Measurements from ENCODE around the gene RNF26. TPM values are rescaled to one million over a fixed set of nuclear protein-coding genes. Genes with fewer than 3 reads are reported as not detected.
A peak's percentile ranks its signal among the peaks of the same experiment; 100 is the strongest.

RNF26 gene
- total and polyA plus RNA-seq, 2 donors (not counting 3 experiments of a cell fraction or from before 2014, with no cell fraction given) = 40.1 to 43.8 TPM

- no peak overlapping the region for H3K27ac ChIP-seq (ENCODE audit: insufficient read depth, low read depth, low read length)
- H2AFZ ChIP-seq (ENCODE audit: low read depth, low read length) = no peak overlapping the region
- H3K4me1 ChIP-seq (ENCODE audit: control insufficient read depth, extremely low read depth, insufficient read depth, low read length) = peaks cover 37% of the 10 kb centered on the region
- no peaks in the 10 kb centered on the region for H3K9me3 ChIP-seq (replicated peaks; ENCODE audit: control insufficient read depth, insufficient read depth, low read length)
- no TSS peak for BruUV-seq (replicated peaks)
- intact Hi-C loops (cut with micrococcal nuclease) = no loop called here
- ChIA-PET CTCF (interaction anchor here (2.3 kb wide), 1 partner anchor 13 kb away, joined by 17 read pairs; no protein-coding TSS in a partner anchor), POLR2A (no interaction called here)
- TF ChIP-seq POLR2A (IDR thresholded peaks at IDR 0.05; ENCODE audit: low read depth, low read length) (no peak), CTCF (IDR thresholded peaks at IDR 0.05; ENCODE audit: extremely low read depth in 1 of 2, insufficient read depth in 1 of 2, low read depth in 1 of 2, low read length in 2 of 2) (no peak), JUN (IDR thresholded peaks at IDR 0.05; ENCODE audit: borderline replicate concordance, insufficient read depth, insufficient read length, low read depth) (no peak), POLR2AphosphoS5 (IDR thresholded peaks at IDR 0.05; ENCODE audit: insufficient read depth, low read depth, low read length) (no peak), MAX (IDR thresholded peaks at IDR 0.05; ENCODE audit: insufficient read depth, insufficient read length) (no peak), GATA2 (IDR thresholded peaks at IDR 0.05; ENCODE audit: insufficient read depth, insufficient read length, low read depth, low read length) (no peak), MYC (IDR thresholded peaks at IDR 0.05; ENCODE audit: low read depth, low read length) (no peak)
- peaks cover 0 to 2% of the 10 kb centered on the region in 2 experiments for H3K36me3 ChIP-seq (ENCODE audit: control insufficient read depth in 2 of 2, extremely low read depth in 1 of 2, insufficient read depth in 2 of 2, low read length in 2 of 2)
- dilution Hi-C loops (cut with MboI; ENCODE audit: extremely low pct_ligation_motif_present, low sequenced_read_pairs) = no loop called here
- no peaks in the 10 kb centered on the region for H3K9me1 ChIP-seq (replicated peaks; ENCODE audit: control insufficient read depth, extremely low read depth, insufficient read depth, low read length)
- no peak for DNase-seq (ENCODE audit: low read depth, low spot score)
- H3K4me3 ChIP-seq (replicated peaks in 1 of 3; ENCODE audit: insufficient read depth in 1 of 3, low read depth in 1 of 3, low read length in 3 of 3) = no peak overlapping the region
- no peak overlapping the region for H3K9ac ChIP-seq (replicated peaks; ENCODE audit: extremely low read depth, insufficient read depth, low read length)
- no peaks in the 10 kb centered on the region for H4K20me1 ChIP-seq (replicated peaks; ENCODE audit: control insufficient read depth, extremely low read depth, insufficient read depth, low read length)
- H3K79me2 ChIP-seq (ENCODE audit: control insufficient read depth, insufficient read depth, low read length) = peaks cover 23% of the 10 kb centered on the region
- no peaks in the 10 kb centered on the region for H3K27me3 ChIP-seq (ENCODE audit: control insufficient read depth in 2 of 2, insufficient read depth in 2 of 2, low read length in 2 of 2)
- peak overlapping the region; percentile 58 for H3K4me2 ChIP-seq (ENCODE audit: insufficient read depth, low read length)
- no peak for FAIRE-seq
Measured at GRCh38 chr11:119335655-119336543, 1.6 kb downstream of the RNF26 start.
